GM12878 (cell line): ENCODE results near the gene CAT. TPM values are rescaled to one million over a fixed set of nuclear protein-coding genes. Genes with fewer than 3 reads are reported as not detected.

Source experiments
- ATAC-seq: fragments of 200-7000 bp; cut with Tn5 transposase; 3 replicates; pipeline ENCODE4 v1.9.1; 2020; ENCODE audit warnings: mild to moderate bottlenecking, moderate library complexity
- BruUV-seq: library from RNA; stranded (reverse); fragments of 400-500 nt; replicated peaks from 2 replicates; lab custom pipeline; 2021; lab: Mats Ljungman, UMichigan
- CTCF ChIA-PET: fragments of 300-600 bp; sonication (Branson Sonifier 250); formaldehyde crosslinking; extraction: SDS; loops from one replicate; lab custom pipeline; 2021; ENCODE audit warnings: inconsistent platforms; lab: Yijun Ruan, JAX
- POLR2A ChIA-PET: fragments of 350-600 bp; formaldehyde crosslinking; extraction: SDS; loops from one replicate; lab custom pipeline; 2021; ENCODE audit warnings: inconsistent platforms; lab: Charles Lee
- RAD21 ChIA-PET: fragments of 300-600 bp; sonication (Branson Sonifier 250); formaldehyde crosslinking; loops from one replicate; lab custom pipeline; 2023; ENCODE audit warnings: antibody characterized with exemption; ENCODE audit not compliant: unreplicated experiment; lab: Charles Lee
- SMC1A ChIA-PET: fragments of 300-600 bp; sonication (Branson Sonifier 250); formaldehyde crosslinking; loops from one replicate; lab custom pipeline; 2023; ENCODE audit not compliant: unreplicated experiment, uncharacterized antibody; lab: Charles Lee
- DNase-seq: peaks from one replicate; pipeline ENCODE4 v3.0.0-alpha.2; 2011; ENCODE audit warnings: low read depth, low spot score
- FAIRE-seq: peaks from 3 replicates; lab custom pipeline; 2011; peaks lifted over from hg19 to GRCh38; lab: Jason Lieb, UNC
- H2AFZ ChIP-seq: 2 replicates; pipeline ENCODE4 v1.6.0; 2011; ENCODE audit warnings: low read depth, low read length, control low read depth; ENCODE audit not compliant: control insufficient read depth
- H3K27ac ChIP-seq: 2 replicates; pipeline ENCODE4 v1.5.1; 2011; ENCODE audit warnings: control low read depth; ENCODE audit not compliant: control insufficient read depth, insufficient read depth
- H3K27me3 ChIP-seq, 2 experiments: replicated peaks in 1 of 2; 2 replicates each; pipeline versions ENCODE4 v1.6.0 to v1.6.1; 2011; ENCODE audit warnings: low read length in 1 of 2; ENCODE audit not compliant: control insufficient read depth in 2 of 2, insufficient read depth in 2 of 2
- H3K36me3 ChIP-seq, 2 experiments: 2 replicates each; pipeline ENCODE4 v1.5.1; 2011; ENCODE audit warnings: low read length in 1 of 2; ENCODE audit not compliant: control insufficient read depth in 2 of 2, insufficient read depth in 2 of 2
- H3K4me1 ChIP-seq: 2 replicates; pipeline ENCODE4 v1.6.1; 2011; ENCODE audit warnings: mild to moderate bottlenecking, low read length, moderate library complexity, mixed read lengths; ENCODE audit not compliant: control insufficient read depth, insufficient read depth
- H3K4me2 ChIP-seq: 2 replicates; pipeline ENCODE4 v1.6.0; 2011; ENCODE audit warnings: control low read depth; ENCODE audit not compliant: control insufficient read depth, insufficient read depth
- H3K4me3 ChIP-seq: fragments of 200-600 bp; sonication (generic); 2 replicates; pipeline ENCODE4 v1.5.1; 2016
- H3K79me2 ChIP-seq: 2 replicates; pipeline ENCODE4 v1.6.0; 2011; ENCODE audit warnings: low read length; ENCODE audit not compliant: control insufficient read depth, insufficient read depth
- H3K9ac ChIP-seq: 2 replicates; pipeline ENCODE4 v1.8.0; 2011; ENCODE audit warnings: low read length, control low read depth, mixed read lengths; ENCODE audit not compliant: control insufficient read depth, insufficient read depth
- H3K9me3 ChIP-seq: replicated peaks from 3 replicates; pipeline ENCODE4 v1.5.1; 2011; ENCODE audit warnings: mild to moderate bottlenecking, low read length; ENCODE audit not compliant: control insufficient read depth, insufficient read depth
- H4K20me1 ChIP-seq: 2 replicates; pipeline ENCODE4 v1.6.0; 2011; ENCODE audit not compliant: control insufficient read depth, insufficient read depth
- EED ChIP-seq: sonication (generic); IDR thresholded peaks from 2 replicates; pipeline ENCODE4 v1.6.1; 2016; ENCODE audit warnings: antibody characterized with exemption, low read depth
- HDGF ChIP-seq: fragments of 450-650 bp; IDR thresholded peaks from 2 replicates; pipeline ENCODE4 v1.6.1; 2016; ENCODE audit warnings: antibody characterized with exemption
- LARP7 ChIP-seq: fragments of 450-650 bp; IDR thresholded peaks from 2 replicates; pipeline ENCODE4 v1.6.1; 2017; ENCODE audit warnings: mild to moderate bottlenecking
- MEF2B ChIP-seq: fragments of 450-650 bp; IDR thresholded peaks from 2 replicates; pipeline ENCODE4 v1.6.1; 2018; ENCODE audit warnings: mild to moderate bottlenecking, moderate library complexity; ENCODE audit not compliant: partially characterized antibody, poor library complexity, severe bottlenecking
- MTA2 ChIP-seq: fragments of 450-650 bp; IDR thresholded peaks from 2 replicates; pipeline ENCODE4 v1.6.1; 2016; ENCODE audit warnings: low read depth, mild to moderate bottlenecking, moderate library complexity
- NFYB ChIP-seq: IDR thresholded peaks from 2 replicates; pipeline ENCODE4 v1.6.1; 2011; ENCODE audit warnings: low read depth, mild to moderate bottlenecking, low read length, improper control_type of control experiment, moderate library complexity; ENCODE audit not compliant: insufficient read depth
- RUNX3 ChIP-seq: IDR thresholded peaks from 2 replicates; pipeline ENCODE4 v1.6.1; 2012; ENCODE audit warnings: low read length, inconsistent platforms
- SRF ChIP-seq, 2 experiments: IDR thresholded peaks; 2 replicates each; pipeline ENCODE4 v1.6.1; 2011; ENCODE audit warnings: low read depth in 2 of 2, low read length in 2 of 2, mild to moderate bottlenecking in 1 of 2, moderate library complexity in 1 of 2
- SUPT20H ChIP-seq: IDR thresholded peaks from 2 replicates; pipeline ENCODE4 v1.6.1; 2011; ENCODE audit warnings: low read depth, mild to moderate bottlenecking, low read length, moderate library complexity, borderline replicate concordance; ENCODE audit not compliant: control insufficient read depth
- SUZ12 ChIP-seq: fragments of 200-600 bp; sonication (generic); IDR thresholded peaks from one replicate; pipeline ENCODE4 v1.6.1; 2018; ENCODE audit warnings: antibody characterized with exemption, mild to moderate bottlenecking; ENCODE audit not compliant: unreplicated experiment
- TARDBP ChIP-seq: IDR thresholded peaks from 2 replicates; pipeline ENCODE4 v1.6.1; 2016; ENCODE audit warnings: borderline replicate concordance
- TCF7 ChIP-seq: IDR thresholded peaks from 2 replicates; pipeline ENCODE4 v1.6.1; 2014; ENCODE audit warnings: antibody characterized with exemption, borderline replicate concordance
- YY1 ChIP-seq: IDR thresholded peaks from 2 replicates; pipeline ENCODE4 v1.6.1; 2011; ENCODE audit warnings: low read depth, mild to moderate bottlenecking, low read length
- ZNF217 ChIP-seq: fragments of 450-650 bp; IDR thresholded peaks from 2 replicates; pipeline ENCODE4 v1.6.1; 2017; ENCODE audit warnings: antibody characterized with exemption, mild to moderate bottlenecking
- ZNF622 ChIP-seq: fragments of 450-650 bp; IDR thresholded peaks from 2 replicates; pipeline ENCODE4 v1.6.1; 2017; ENCODE audit warnings: mild to moderate bottlenecking, inconsistent platforms
- WGBS: methylation state at CpG from one replicate; pipeline ENCODE4 v1.1.6; 2016; ENCODE audit warnings: low lambda C conversion rate; ENCODE audit not compliant: insufficient replicate concordance, insufficient coverage; ENCODE audit errors: missing lambda C conversion rate; 5-methylcytosine and 5-hydroxymethylcytosine counted together
- in situ Hi-C: fragments of 300-500 bp; cut with MboI; formaldehyde crosslinking; loops from 9 replicates; pipeline ENCODE4 v1.14.3; 2018; ENCODE audit warnings: mixed read lengths
- intact Hi-C: fragments of 100-400 bp; cut with micrococcal nuclease; formaldehyde crosslinking; loops from one replicate; pipeline ENCODE4 v1.14.2; 2022; ENCODE audit not compliant: unreplicated experiment
- polyA plus RNA-seq, 11 experiments: library from polyadenylated mRNA; depleted of rRNA in 4 of 11; unstranded in 6 of 11; stranded (reverse) in 5 of 11; fragments of >200 nt; fragmentation: Nextera tagmentation in 4 of 11; fragmentation: Illumina TruSeq in 1 of 11; extraction: Ambion mirVana in 4 of 11; extraction: Trizol in 1 of 11; gene quantifications; 1 replicate in 1 of 11; 2 replicates in 10 of 11; pipeline versions ENCODE4 v1.2.1 to v1.2.3, GENCODE V29; 2011 to 2016; ENCODE audit warnings: inconsistent platforms in 2 of 11, missing spikeins in 2 of 11, low read depth in 1 of 11
- total RNA-seq, 4 experiments: library from RNA; depleted of rRNA in 3 of 4; stranded (reverse); fragments of >200 nt in 3 of 4; fragmentation: Illumina TruSeq in 1 of 4; extraction: Trizol in 1 of 4; gene quantifications; 2 replicates each; pipeline versions ENCODE4 v1.2.1 to v1.2.3, GENCODE V29; 2013 to 2021

CAT gene
- total and polyA plus RNA-seq, 10 of the 15 experiments (the other 5 are each of a cell fraction or from before 2014, with no cell fraction given), result 22.4 to 71.3 (median 33.6) TPM

- ATAC-seq, result no peak
- no peak overlapping the region for H3K9ac ChIP-seq
- ChIA-PET POLR2A (interaction anchor here (0.6 kb wide), 1 partner anchor 414 kb away, joined by 3 read pairs; no protein-coding TSS in a partner anchor), SMC1A (no interaction called here), RAD21 (no interaction called here), CTCF (interaction anchor here (1.6 kb wide), 1 partner anchor 18 kb away, joined by 3 read pairs; no protein-coding TSS in a partner anchor)
- H4K20me1 ChIP-seq, result no peaks in the 10 kb centered on the region
- H3K9me3 ChIP-seq, result no peaks in the 10 kb centered on the region
- H2AFZ ChIP-seq, result no peak overlapping the region
- H3K27me3 ChIP-seq, result no peaks in the 10 kb centered on the region
- no TSS peak for BruUV-seq
- H3K4me2 ChIP-seq, result no peak overlapping the region
- no peaks in the 10 kb centered on the region for H3K4me1 ChIP-seq
- WGBS, result 34% methylated on average over 4 of the region's 4 CpGs
- H3K36me3 ChIP-seq, result no peaks in the 10 kb centered on the region
- intact Hi-C loops (no loop called here), in situ Hi-C loops (loop anchor here (25.0 kb wide), 1 partner anchor 315 kb away; no protein-coding TSS in a partner anchor)
- no peak overlapping the region for H3K4me3 ChIP-seq
- no peaks in the 10 kb centered on the region for H3K79me2 ChIP-seq
- DNase-seq, result no peak
- no peak overlapping the region for H3K27ac ChIP-seq
- TF ChIP-seq SUZ12 (no peak), HDGF (no peak), TCF7 (no peak), ZNF217 (no peak), LARP7 (no peak), EED (no peak), RUNX3 (no peak), MEF2B (no peak), NFYB (no peak), TARDBP (no peak), ZNF622 (no peak), SRF (IDR thresholded peaks at IDR 0.05; ENCODE audit: low read depth in 2 of 2, low read length in 2 of 2) (no peak), SUPT20H (no peak), MTA2 (no peak), YY1 (no peak)
- FAIRE-seq, result no peak
Observed at GRCh38 chr11:34476849-34477248, 38.1 kb downstream of the CAT start.
